Stimulated activated CD4-positive, alpha-beta T cell treated with anti-CD3 and anti-CD28 coated beads, Interleukin-12 subunit alpha, Interleukin-12 subunit beta, amount 100 ng/mL, for 24 hours (primary cell): ENCODE measurements around the gene NPW.

Experiments
- DNase-seq, 2 experiments: peaks; one replicate each; pipeline ENCODE4 v3.0.0-alpha.2; 2020; ENCODE audit warnings: low read depth in 2 of 2

Gene NPW

GRCh38 chr16:2048116-2048543, 28.5 kb downstream of the NPW start:
- no peak for DNase-seq

- no peak for DNase-seq
Measured at GRCh38 chr16:2053211-2053610, 33.6 kb downstream of the NPW start.

- no peak for DNase-seq
Measured at GRCh38 chr16:2053897-2054296, 34.3 kb downstream of the NPW start.

- DNase-seq = no peak
Measured at GRCh38 chr16:2054543-2055245, 35.1 kb downstream of the NPW start.

- DNase-seq = no peak
Measured at GRCh38 chr16:2056077-2056476, 36.5 kb downstream of the NPW start.

- no peak for DNase-seq
Measured at GRCh38 chr16:2056681-2057407, 37.3 kb downstream of the NPW start.

GRCh38 chr16:2057438-2057837, 37.9 kb downstream of the NPW start:
- no peak for DNase-seq

- DNase-seq = no peak
Measured at GRCh38 chr16:2058420-2058819, 38.8 kb downstream of the NPW start.

- no peak for DNase-seq
Measured at GRCh38 chr16:2058872-2059271, 39.3 kb downstream of the NPW start.

- no peak for DNase-seq
Measured at GRCh38 chr16:2060346-2060745, 40.8 kb downstream of the NPW start.

- DNase-seq = no peak
Measured at GRCh38 chr16:2061023-2061422, 41.4 kb downstream of the NPW start.

- no peak for DNase-seq
Measured at GRCh38 chr16:2061526-2061925, 41.9 kb downstream of the NPW start.

GRCh38 chr16:2062801-2063200, 43.2 kb downstream of the NPW start:
- no peak for DNase-seq

- DNase-seq = no peak
Measured at GRCh38 chr16:2063861-2064260, 44.3 kb downstream of the NPW start.

- no peak for DNase-seq
Measured at GRCh38 chr16:2064368-2064945, 44.9 kb downstream of the NPW start.

- DNase-seq = no peak
Measured at GRCh38 chr16:2066139-2066538, 46.6 kb downstream of the NPW start.
